ENCODE data around the gene NDUFB10. TPM values are rescaled to one million over a fixed set of nuclear protein-coding genes. Genes with fewer than 3 reads are reported as not detected.

Gene NDUFB10
- total RNA-seq, 4 donors from 2014 or later: 172 to 215 (median 189) TPM

- H3K27ac ChIP-seq: peak overlapping the region in 2 of 4 donors; percentile 34 to 81
- H3K36me3 ChIP-seq: peaks cover 47 to 76% (median 51%) of the 10 kb centered on the region in 3 donors
- DNase-seq: no peak
These were observed 39.8 kb downstream of the NDUFB10 start for GRCh38 chr16:1998852-1999801.

GRCh38 chr16:1999866-2000514 is 40.7 kb downstream of the NDUFB10 start:
- TF ChIP-seq CTCF (IDR thresholded peaks at IDR 0.05): no peak
- no peak for TF ChIP-seq POLR2A (IDR thresholded peaks at IDR 0.05)
- intact Hi-C loops (cut with DNase I): no loop called here
- H3K27me3 ChIP-seq: no peaks in the 10 kb centered on the region
- H3K9me3 ChIP-seq: no peaks in the 10 kb centered on the region
- no peak overlapping the region for H3K27ac ChIP-seq
- DNase-seq: no peak
- H3K4me1 ChIP-seq: peaks cover 11 to 42% (median 20%) of the 10 kb centered on the region in 3 donors
- WGBS, 2 donors: 80 to 90% methylated on average over 2 to 7 of the region's 28 CpGs
- H3K4me3 ChIP-seq: no peak overlapping the region
- H3K36me3 ChIP-seq: peaks cover 47 to 83% (median 51%) of the 10 kb centered on the region in 3 donors

More at GRCh38 chr16:1998852-1999801, 39.8 kb downstream of the NDUFB10 start:
- no peak overlapping the region for H3K4me3 ChIP-seq
- TF ChIP-seq POLR2A (IDR thresholded peaks at IDR 0.05) (no peak), CTCF (IDR thresholded peaks at IDR 0.05) (no peak)
- no peaks in the 10 kb centered on the region for H3K9me3 ChIP-seq
- peaks cover 2 to 34% (median 14%) of the 10 kb centered on the region in 3 donors for H3K4me1 ChIP-seq
- 92 to 97% methylated on average over 5 to 10 of the region's 39 CpGs for WGBS, 2 donors
- no peaks in the 10 kb centered on the region for H3K27me3 ChIP-seq
- intact Hi-C loops (cut with DNase I): no loop called here

- no peak overlapping the region for H3K4me3 ChIP-seq
- H3K27ac ChIP-seq: no peak overlapping the region
- no peaks in the 10 kb centered on the region for H3K27me3 ChIP-seq
- no peaks in the 10 kb centered on the region for H3K9me3 ChIP-seq
- peaks cover 47 to 87% (median 51%) of the 10 kb centered on the region in 3 donors for H3K36me3 ChIP-seq
- no peak for TF ChIP-seq CTCF (IDR thresholded peaks at IDR 0.05)
- no peak for TF ChIP-seq POLR2A (IDR thresholded peaks at IDR 0.05)
- H3K4me1 ChIP-seq: peaks cover 15 to 53% (median 30%) of the 10 kb centered on the region in 3 donors
- intact Hi-C loops (cut with DNase I): no loop called here
- no peak for DNase-seq
- 80 to 94% methylated on average over 1 to 13 of the region's 19 CpGs for WGBS, 2 donors
These were observed 41.7 kb downstream of the NDUFB10 start for GRCh38 chr16:2001035-2001434.

- no peak for DNase-seq
- Histone ChIP-seq H3K27me3 (no peaks in the 10 kb centered on the region), H3K4me3 (no peak overlapping the region), H3K9me3 (no peaks in the 10 kb centered on the region), H3K4me1 (peaks cover 15 to 53% (median 34%) of the 10 kb centered on the region in 3 donors), H3K27ac (no peak overlapping the region), H3K36me3 (peaks cover 47 to 80% (median 51%) of the 10 kb centered on the region in 3 donors)
- 92 to 94% methylated on average over 21 to 22 of the region's 53 CpGs for WGBS, 2 donors
- intact Hi-C loops (cut with DNase I): no loop called here
- TF ChIP-seq POLR2A (IDR thresholded peaks at IDR 0.05) (no peak), CTCF (IDR thresholded peaks at IDR 0.05) (no peak)
These were observed 42.4 kb downstream of the NDUFB10 start for GRCh38 chr16:2001456-2002355.

Data from esophagus squamous epithelium (tissue), 5 donors.